C4-2B (cell line): Measurements from ENCODE around the gene TSPEAR.

Experiments used
- ZFX ChIP-seq: fragments of 450-650 bp; IDR thresholded peaks from 2 replicates; pipeline ENCODE4 v1.6.1; 2017
- TF ChIP-seq, protein P1 (sequence below): fragments of 450-650 bp; conservative IDR thresholded peaks from 2 replicates; pipeline ENCODE4 v1.5.1; 2017; ENCODE audit warnings: mild to moderate bottlenecking

DNA sequence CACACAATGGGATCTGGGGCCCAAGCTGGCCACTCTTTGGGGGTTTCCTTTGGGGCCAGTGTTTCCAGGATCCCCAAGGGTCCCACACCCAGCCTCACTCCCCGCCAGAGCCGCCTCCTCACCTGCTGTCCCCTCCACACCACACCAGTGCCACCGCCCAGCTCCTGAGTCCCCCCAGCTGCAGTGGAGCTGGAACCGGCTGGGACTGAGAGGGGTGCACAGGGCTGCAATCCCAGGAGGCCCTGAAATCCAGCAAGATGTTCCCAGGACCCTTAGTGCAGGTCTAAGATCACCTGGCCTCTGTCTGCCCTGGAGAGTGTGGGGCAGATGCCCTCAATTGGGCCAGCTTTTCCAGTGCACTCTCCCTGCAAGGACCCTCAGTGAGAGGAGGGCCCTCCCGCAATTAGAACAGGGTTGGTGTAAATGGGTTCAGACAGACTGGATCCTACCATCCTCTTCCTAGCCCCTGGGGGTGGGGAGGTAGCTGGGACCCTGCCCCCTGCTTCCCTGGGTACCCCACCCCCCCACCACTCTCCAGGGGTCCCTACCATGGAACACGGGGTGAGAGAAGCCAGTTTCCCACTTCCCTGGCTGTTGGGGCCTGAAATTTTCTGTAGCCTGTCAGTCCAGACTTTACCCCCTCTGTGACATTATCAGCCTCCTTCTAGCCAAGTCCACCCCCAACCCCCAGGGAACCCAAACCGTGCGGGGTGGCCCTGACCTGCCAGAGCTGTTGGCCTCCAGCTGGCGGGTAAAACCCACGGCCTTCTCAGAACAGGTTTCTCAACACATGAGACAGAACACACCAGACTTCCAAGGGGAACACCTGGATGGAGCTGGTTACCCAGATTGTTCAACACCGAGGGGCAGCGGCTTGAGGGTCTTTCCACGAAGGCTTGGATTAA, 7.4 kb downstream of the TSPEAR start:
- TF ChIP-seq, protein P1, sequence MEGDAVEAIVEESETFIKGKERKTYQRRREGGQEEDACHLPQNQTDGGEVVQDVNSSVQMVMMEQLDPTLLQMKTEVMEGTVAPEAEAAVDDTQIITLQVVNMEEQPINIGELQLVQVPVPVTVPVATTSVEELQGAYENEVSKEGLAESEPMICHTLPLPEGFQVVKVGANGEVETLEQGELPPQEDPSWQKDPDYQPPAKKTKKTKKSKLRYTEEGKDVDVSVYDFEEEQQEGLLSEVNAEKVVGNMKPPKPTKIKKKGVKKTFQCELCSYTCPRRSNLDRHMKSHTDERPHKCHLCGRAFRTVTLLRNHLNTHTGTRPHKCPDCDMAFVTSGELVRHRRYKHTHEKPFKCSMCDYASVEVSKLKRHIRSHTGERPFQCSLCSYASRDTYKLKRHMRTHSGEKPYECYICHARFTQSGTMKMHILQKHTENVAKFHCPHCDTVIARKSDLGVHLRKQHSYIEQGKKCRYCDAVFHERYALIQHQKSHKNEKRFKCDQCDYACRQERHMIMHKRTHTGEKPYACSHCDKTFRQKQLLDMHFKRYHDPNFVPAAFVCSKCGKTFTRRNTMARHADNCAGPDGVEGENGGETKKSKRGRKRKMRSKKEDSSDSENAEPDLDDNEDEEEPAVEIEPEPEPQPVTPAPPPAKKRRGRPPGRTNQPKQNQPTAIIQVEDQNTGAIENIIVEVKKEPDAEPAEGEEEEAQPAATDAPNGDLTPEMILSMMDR, result no peak
- no peak for TF ChIP-seq ZFX
